ENCODE results near the gene RC3H2.
"Not testable (repeated sequence)": the region's sequence is repeated elsewhere in the genome, so short reads cannot be mapped to it uniquely, and the experiment has no call there.

The RC3H2 gene

GRCh38 chr9:122929796-122930354 is 24.7 kb upstream of the RC3H2 start:
- no peak for DNase-seq (ENCODE audit: low spot score)

GRCh38 chr9:122923947-122924346 is 18.8 kb upstream of the RC3H2 start:
- DNase-seq (ENCODE audit: low spot score) = no peak

- DNase-seq (ENCODE audit: low spot score) = no peak
Measured at GRCh38 chr9:122922713-122923112, 17.6 kb upstream of the RC3H2 start.

GRCh38 chr9:122918310-122918709 is 13.2 kb upstream of the RC3H2 start:
- DNase-seq (ENCODE audit: low spot score) = no peak

- DNase-seq (ENCODE audit: low spot score) = peak; percentile 66
Measured at GRCh38 chr9:122912964-122913673, 8.0 kb upstream of the RC3H2 start, which contains the start of gene ZBTB6. Gene ZBTB6 (minus strand): TSS chr9:122913323. CDS start chr9:122912072, 1,251 bp downstream.

GRCh38 chr9:122912671-122912963 is 7.5 kb upstream of the RC3H2 start:
- DNase-seq (ENCODE audit: low spot score) = no peak

- DNase-seq (ENCODE audit: low spot score) = not testable (repeated sequence)
Measured at GRCh38 chr9:122906122-122906521, 963 bp upstream of the RC3H2 start.

GRCh38 chr9:122904466-122904822 is 715 bp downstream of the RC3H2 start:
- DNase-seq (ENCODE audit: low spot score) = peak; percentile 14

GRCh38 chr9:122900791-122901190 is 4.4 kb downstream of the RC3H2 start:
- DNase-seq (ENCODE audit: low spot score) = no peak

- no peak for DNase-seq (ENCODE audit: low spot score)
Measured at GRCh38 chr9:122897969-122898368, 7.2 kb downstream of the RC3H2 start.

GRCh38 chr9:122888480-122888879 is 16.7 kb downstream of the RC3H2 start:
- DNase-seq (ENCODE audit: low spot score) = no peak

GRCh38 chr9:122883125-122883524 is 22.0 kb downstream of the RC3H2 start:
- no peak for DNase-seq (ENCODE audit: low spot score)

GRCh38 chr9:122879443-122879842 is 25.7 kb downstream of the RC3H2 start:
- DNase-seq (ENCODE audit: low spot score) = no peak

- no peak for DNase-seq (ENCODE audit: low spot score)
Measured at GRCh38 chr9:122875523-122875922, 29.6 kb downstream of the RC3H2 start.

GRCh38 chr9:122867276-122867675 is 37.9 kb downstream of the RC3H2 start:
- DNase-seq (ENCODE audit: low spot score) = not testable (repeated sequence)

- DNase-seq (ENCODE audit: low spot score) = no peak
Measured at GRCh38 chr9:122866079-122866478, 39.1 kb downstream of the RC3H2 start.

GRCh38 chr9:122865300-122865699 is 39.9 kb downstream of the RC3H2 start:
- no peak for DNase-seq (ENCODE audit: low spot score)

- DNase-seq (ENCODE audit: low spot score) = no peak
Measured at GRCh38 chr9:122863407-122863806, 41.8 kb downstream of the RC3H2 start.

GRCh38 chr9:122860319-122861142 is 44.6 kb downstream of the RC3H2 start:
- no peak for DNase-seq (ENCODE audit: low spot score)

- no peak for DNase-seq (ENCODE audit: low spot score)
Measured at GRCh38 chr9:122857815-122858214, 47.3 kb downstream of the RC3H2 start.

- DNase-seq (ENCODE audit: low spot score) = not testable (repeated sequence)
Measured at GRCh38 chr9:122852085-122852786, 52.9 kb downstream of the RC3H2 start.

- no peak for DNase-seq (ENCODE audit: low spot score)
Measured at GRCh38 chr9:122848256-122848943, 56.8 kb downstream of the RC3H2 start.

Data from CD4-positive, alpha-beta T cell treated with Interleukin-6 at 100 ng/mL for 8 hours (primary cell).